GM19023 (cell line): ENCODE results near the gene LTBP1.

Source experiments
- ATAC-seq: cut with Tn5 transposase; IDR thresholded peaks from one replicate; pipeline ENCODE4 v1.9.1; 2021; ENCODE audit warnings: mild to moderate bottlenecking, moderate library complexity; ENCODE audit not compliant: unreplicated experiment

The LTBP1 gene

DNA sequence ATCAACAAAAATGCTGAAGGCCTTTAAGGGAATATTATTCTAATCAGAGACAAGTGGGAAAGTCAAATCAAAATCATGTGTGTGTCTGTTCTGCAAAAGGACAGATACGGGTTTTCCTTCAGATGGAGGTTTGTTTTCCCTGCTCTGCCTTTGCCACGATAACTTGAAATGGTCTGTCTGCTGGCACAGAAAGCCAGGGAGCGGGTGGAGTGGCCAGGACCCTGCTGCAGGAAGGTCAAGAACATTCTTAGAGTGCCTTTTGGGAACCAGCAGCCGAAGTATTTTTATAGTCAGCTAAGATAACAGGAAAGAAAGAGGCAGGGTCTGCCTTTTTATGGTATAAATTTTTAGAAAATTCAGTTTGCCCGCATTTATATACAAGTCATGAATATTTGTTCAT, 234.2 kb downstream of the LTBP1 start:
- no peak for ATAC-seq

- no peak for ATAC-seq
These were observed 234.7 kb downstream of the LTBP1 start for GRCh38 chr2:33181466-33181865.

DNA sequence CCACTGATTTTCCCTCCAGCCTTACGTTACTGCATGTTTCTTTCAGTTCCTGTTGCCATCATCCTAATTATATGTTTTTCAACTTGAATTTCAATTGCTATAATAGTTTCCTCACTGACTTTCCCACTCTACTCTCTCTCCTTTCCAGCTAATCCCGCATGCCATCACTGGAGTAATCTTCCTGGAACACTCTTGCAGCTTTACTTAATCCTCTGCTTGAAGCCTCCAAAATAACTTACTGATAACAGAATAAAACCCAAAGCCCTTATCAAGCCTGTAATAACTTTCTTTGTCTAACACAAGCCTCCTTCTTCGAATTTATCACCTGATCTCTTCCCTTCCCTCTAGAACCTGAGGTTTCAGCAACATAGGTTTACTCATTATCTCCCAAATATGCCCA, 237.3 kb downstream of the LTBP1 start:
- ATAC-seq: no peak

DNA sequence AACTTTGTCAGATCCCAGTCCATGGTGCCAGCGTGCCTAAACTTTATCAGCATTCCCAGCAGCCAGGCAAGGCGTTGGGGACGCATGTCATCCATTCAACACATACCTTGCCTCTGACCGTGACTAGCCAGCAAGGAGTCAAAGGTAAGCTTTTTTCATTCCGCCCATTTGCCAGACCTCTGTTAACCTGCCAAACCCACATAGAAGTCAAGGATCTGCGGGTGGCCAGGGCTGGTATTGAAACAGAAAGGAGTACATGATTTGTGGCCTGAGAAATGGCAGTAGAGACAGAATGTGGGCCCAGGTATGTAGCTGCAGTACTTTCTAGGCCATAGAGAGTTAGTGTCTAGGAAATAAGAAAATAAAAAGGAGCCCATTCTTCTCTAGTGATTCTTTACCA, 240.2 kb downstream of the LTBP1 start:
- no peak for ATAC-seq

- no peak for ATAC-seq
These were observed 242.0 kb downstream of the LTBP1 start for GRCh38 chr2:33188799-33189198.

GRCh38 chr2:33190393-33190937, 243.7 kb downstream of the LTBP1 start:
- ATAC-seq: no peak

DNA sequence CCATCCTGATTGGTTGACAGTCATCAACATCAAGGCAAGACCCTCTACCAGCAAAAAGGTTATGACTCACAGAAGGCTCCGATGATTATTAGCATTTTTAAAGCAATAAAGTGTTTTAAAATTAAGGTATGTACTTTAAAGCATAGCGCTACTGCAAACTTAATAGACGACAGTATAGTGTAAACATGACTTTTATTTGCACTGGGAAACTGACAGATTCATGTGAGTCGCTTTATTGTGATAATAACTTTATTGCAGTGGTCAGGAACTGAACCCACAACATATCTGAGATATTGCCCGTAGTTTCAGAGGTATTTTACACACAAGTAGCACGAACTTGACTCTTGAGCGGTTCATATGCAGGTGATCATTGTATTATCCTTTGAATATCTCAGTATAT, 249.1 kb downstream of the LTBP1 start:
- ATAC-seq: no peak

DNA sequence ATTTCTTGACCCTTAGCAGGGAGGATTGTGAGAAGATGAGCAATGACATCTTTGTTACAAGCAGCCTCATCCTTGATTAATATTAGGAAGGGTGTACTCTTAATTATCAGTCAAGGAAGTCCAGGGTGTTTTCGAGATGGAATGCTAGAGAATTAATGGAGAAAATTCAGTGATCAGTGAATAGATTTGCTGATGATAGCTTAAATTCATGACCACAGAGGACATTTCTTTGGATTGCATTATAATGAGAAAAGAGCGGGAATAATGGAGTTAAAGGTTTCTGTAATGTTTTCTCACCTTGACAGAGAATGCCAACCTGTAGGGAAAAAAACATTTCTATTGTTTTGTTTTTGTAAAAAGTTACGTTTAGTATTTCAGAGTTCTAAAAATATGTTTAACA, 249.9 kb downstream of the LTBP1 start:
- no peak for ATAC-seq

- ATAC-seq: no peak
These were observed 250.6 kb downstream of the LTBP1 start for GRCh38 chr2:33197198-33197938.

GRCh38 chr2:33202641-33203522, 256.1 kb downstream of the LTBP1 start:
- no peak for ATAC-seq

DNA sequence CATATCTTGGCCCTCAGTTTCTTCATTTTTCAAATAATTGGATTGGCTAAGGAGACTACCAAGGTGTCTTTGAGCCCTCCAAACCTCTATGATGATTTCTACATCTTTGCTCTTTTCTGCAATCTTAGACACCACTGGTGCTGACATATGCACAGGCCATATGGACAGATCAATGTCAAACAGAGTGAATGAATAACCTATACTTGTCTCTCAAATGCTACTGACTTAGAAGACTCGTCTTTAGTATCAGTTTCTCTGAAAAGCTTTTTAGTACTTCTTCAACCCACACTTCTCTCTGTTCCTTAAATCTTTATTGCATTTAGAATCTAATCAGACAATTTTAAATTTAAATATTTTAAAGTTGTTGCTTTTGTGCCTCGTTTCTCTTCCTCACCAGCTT, 258.2 kb downstream of the LTBP1 start:
- peak; percentile 48 for ATAC-seq

DNA sequence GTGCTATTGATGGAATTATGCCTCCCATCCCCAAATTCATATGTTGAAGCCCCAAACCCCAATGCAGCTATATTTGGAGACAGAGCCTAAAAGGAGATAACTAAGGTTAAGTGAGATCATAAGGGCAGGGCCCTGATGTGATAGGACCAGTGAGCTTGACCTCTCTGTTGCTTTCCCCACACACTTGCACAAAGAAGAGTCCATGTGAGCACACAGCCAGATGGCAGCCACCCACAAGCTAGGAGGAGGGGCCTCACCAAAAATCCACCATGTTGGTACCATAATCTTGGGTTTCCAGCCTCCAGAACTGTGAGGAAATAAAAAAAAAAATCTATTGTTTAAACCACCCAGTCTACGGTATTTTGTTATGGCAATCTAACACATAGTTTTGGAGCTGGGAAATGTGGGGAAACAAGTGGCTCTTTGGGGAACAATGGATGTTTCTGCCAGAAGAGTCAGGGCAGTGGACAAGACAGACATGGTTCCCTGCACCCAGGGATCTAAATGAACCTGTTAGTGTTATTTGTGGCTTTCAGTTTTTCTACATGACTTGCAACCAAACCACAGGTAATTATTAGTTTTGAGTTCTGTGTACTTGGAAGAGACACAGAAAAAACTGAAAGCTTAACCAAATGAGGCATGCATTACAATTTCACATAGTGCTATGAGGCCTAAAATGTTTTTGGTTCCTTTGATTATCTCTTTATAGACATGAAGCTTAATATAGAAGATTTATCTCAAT, 259.1 kb downstream of the LTBP1 start:
- peak; percentile 89 for ATAC-seq

DNA sequence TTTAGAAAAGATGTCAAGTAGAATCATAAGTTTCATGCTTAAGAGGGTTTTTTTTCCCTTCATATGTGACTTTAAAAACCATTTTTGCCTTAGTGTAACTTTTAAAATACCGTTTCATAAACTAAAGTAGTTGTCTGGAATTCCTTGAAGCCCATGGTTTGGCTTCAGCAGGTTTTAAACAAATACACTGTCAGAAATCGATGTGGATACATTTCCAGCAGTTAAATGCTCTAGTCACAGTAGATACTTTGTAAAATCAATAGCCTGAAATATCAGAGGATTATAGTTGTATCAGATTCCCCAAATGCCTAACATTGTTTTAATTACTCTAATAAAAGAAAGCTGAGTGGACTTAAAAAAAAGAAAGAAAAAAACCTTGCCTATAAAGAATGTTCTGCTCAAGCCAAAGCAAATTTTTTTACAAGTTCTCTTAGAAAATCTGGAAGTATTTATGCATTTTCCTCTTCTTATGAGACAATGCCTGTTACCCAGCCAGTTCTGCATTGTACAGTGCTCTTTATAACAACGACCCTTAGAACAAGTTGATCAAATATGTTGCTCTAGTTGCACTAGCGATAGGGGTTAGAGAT, 260.5 kb downstream of the LTBP1 start:
- ATAC-seq: no peak

DNA sequence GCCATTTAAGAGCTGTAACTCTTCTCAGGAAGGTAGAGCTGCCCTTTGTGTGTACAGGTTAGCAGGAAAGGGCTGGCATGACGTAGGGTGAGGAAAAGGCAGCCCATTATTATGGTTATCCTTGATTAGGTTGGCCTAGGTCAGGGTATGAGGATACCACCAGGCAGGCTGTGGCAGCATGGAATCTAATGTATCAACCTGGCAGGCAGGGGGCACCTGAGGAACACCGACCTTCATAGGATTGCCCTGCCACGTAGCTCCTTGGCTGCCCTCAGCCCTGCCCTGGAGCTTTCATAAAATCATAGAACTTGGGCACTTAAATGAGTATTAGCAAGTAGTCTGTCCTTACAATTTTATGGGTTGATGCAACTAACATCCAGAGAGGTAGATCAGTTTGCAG, 261.6 kb downstream of the LTBP1 start:
- no peak for ATAC-seq

- no peak for ATAC-seq
These were observed 263.2 kb downstream of the LTBP1 start for GRCh38 chr2:33209976-33210375.

DNA sequence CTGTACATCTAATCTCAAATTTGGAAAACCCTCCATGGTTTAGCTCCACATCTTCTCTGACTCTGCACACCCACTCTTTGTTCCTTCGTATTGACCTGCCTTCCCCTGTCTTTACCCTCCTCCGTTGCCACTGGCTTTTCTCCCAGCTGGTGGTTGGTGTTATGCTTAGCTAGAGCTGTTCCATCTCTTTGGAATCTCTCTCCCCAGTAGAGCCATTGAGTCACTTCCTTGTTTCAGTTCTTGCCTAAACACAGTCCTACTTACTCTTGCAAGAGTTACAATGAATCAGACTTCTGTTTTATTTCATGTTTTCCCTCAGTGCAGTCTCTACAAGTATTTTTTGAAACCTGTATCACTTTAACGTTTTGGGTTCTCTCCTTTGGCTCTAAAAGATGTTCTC, 263.9 kb downstream of the LTBP1 start:
- ATAC-seq: no peak

DNA sequence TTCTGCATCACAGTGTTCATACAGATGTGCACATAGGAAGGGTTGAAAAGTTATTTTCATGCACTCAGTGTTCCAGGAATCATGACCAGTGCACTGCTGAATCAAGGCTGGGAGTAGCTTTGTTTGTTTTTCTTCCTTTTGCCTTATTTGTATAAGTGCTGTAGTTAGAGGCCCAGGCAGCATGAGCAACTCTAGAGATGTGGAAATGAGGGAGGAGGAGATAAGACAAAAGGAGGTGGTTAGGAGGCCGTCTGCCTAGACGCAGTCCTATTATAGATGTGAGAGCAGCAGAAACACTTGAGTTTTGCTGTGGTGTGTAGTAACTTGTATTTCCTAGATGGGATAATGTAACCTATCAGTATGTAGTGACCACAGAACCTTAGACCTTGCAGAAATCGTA, 265.4 kb downstream of the LTBP1 start:
- ATAC-seq: no peak

GRCh38 chr2:33213244-33213643, 266.5 kb downstream of the LTBP1 start:
- ATAC-seq: no peak

GRCh38 chr2:33213648-33214047, 266.9 kb downstream of the LTBP1 start:
- no peak for ATAC-seq

- ATAC-seq: peak; percentile 45
These were observed 267.7 kb downstream of the LTBP1 start for GRCh38 chr2:33214436-33214835.

DNA sequence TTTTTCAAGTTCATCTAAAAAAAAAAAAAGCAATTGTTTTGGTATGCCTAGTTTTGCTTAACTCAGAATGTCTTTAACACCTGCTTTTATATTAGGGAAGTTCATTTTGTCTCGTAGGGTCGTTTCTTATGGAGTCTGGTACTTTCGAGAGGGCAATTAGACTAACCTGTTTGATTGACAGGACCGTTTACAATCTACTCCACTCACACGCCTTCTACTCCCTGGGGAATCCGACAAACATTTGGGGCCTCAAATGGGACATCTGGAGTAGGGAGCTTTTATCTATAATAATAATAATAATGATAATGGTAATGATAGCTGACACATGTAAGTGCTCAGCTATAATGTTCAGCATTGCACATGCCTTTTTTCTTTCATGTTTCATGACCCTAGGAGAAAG, 268.1 kb downstream of the LTBP1 start:
- no peak for ATAC-seq
